Endothelial cell of umbilical vein (primary cell): ENCODE measurements around the gene ICAM3. TPM values are rescaled to one million over a fixed set of nuclear protein-coding genes. Genes with fewer than 3 reads are reported as not detected.

ENCODE experiments used
- BruUV-seq: library from RNA; stranded (reverse); fragments of 400-500 nt; replicated peaks from 2 replicates; lab custom pipeline; 2021; lab: Mats Ljungman, UMichigan
- CTCF ChIA-PET: fragments of 300-600, 350-600 bp; sonication (Branson Sonifier 250); formaldehyde crosslinking; loops from one replicate; lab custom pipeline; 2021; ENCODE audit warnings: antibody characterized with exemption, inconsistent platforms; lab: Charles Lee
- POLR2A ChIA-PET: fragments of 300-600, 350-600 bp; sonication (Branson Sonifier 250); formaldehyde crosslinking; loops from one replicate; lab custom pipeline; 2021; ENCODE audit warnings: antibody characterized with exemption, inconsistent platforms; lab: Charles Lee
- DNase-seq: peaks from one replicate; pipeline ENCODE4 v3.0.0-alpha.2; 2011; ENCODE audit warnings: low read depth, low spot score
- FAIRE-seq: peaks from 2 replicates; lab custom pipeline; 2011; peaks lifted over from hg19 to GRCh38; lab: Jason Lieb, UNC
- H2AFZ ChIP-seq: 2 replicates; pipeline ENCODE4 v1.6.0; 2012; ENCODE audit warnings: low read depth, low read length, control low read depth, inconsistent platforms
- H3K27ac ChIP-seq: 2 replicates; pipeline ENCODE4 v1.5.1; 2011; ENCODE audit warnings: low read depth, mild to moderate bottlenecking, control low read depth, low read length, moderate library complexity; ENCODE audit not compliant: insufficient read depth
- H3K27me3 ChIP-seq, 2 experiments: 2 replicates each; pipeline versions ENCODE4 v1.6.0 to v1.6.1; 2011; ENCODE audit warnings: low read length in 2 of 2, mixed read lengths in 1 of 2; ENCODE audit not compliant: control insufficient read depth in 2 of 2, insufficient read depth in 2 of 2
- H3K36me3 ChIP-seq, 2 experiments: 2 replicates in 1 of 2; 3 replicates in 1 of 2; pipeline ENCODE4 v1.5.1; 2011; ENCODE audit warnings: low read length in 2 of 2, mild to moderate bottlenecking in 1 of 2, moderate library complexity in 1 of 2; ENCODE audit not compliant: control insufficient read depth in 2 of 2, insufficient read depth in 2 of 2; ENCODE audit errors: extremely low read depth in 1 of 2
- H3K4me1 ChIP-seq: 3 replicates; pipeline ENCODE4 v1.5.1; 2011; ENCODE audit warnings: mild to moderate bottlenecking, low read length; ENCODE audit not compliant: control insufficient read depth, insufficient read depth; ENCODE audit errors: extremely low read depth
- H3K4me2 ChIP-seq: 2 replicates; pipeline ENCODE4 v1.6.1; 2011; ENCODE audit warnings: low read length, control low read depth, mixed read lengths; ENCODE audit not compliant: insufficient read depth
- H3K4me3 ChIP-seq, 3 experiments: fragments of 200-600 bp in 1 of 3; sonication (generic), shearing (Covaris generic) in 1 of 3; replicated peaks in 1 of 3; 2 replicates each; pipeline ENCODE4 v1.5.1; 2011 to 2016; ENCODE audit warnings: control low read depth in 3 of 3, low read length in 3 of 3, mild to moderate bottlenecking in 2 of 3, inconsistent platforms in 1 of 3, low read depth in 1 of 3, moderate library complexity in 1 of 3; ENCODE audit not compliant: insufficient read depth in 1 of 3
- H3K79me2 ChIP-seq: 2 replicates; pipeline ENCODE4 v1.6.0; 2012; ENCODE audit warnings: low read length, inconsistent platforms; ENCODE audit not compliant: control insufficient read depth, insufficient read depth
- H3K9ac ChIP-seq: replicated peaks from 2 replicates; pipeline ENCODE3; 2011; ENCODE audit warnings: low read length, control low read depth; ENCODE audit not compliant: insufficient read depth; ENCODE audit errors: extremely low read depth
- H3K9me1 ChIP-seq: replicated peaks from 3 replicates; pipeline ENCODE4 v1.6.0; 2011; ENCODE audit warnings: mild to moderate bottlenecking, low read length; ENCODE audit not compliant: control insufficient read depth, insufficient read depth; ENCODE audit errors: extremely low read depth
- H3K9me3 ChIP-seq: replicated peaks from 2 replicates; pipeline ENCODE4 v1.5.1; 2012; ENCODE audit warnings: low read length, inconsistent platforms; ENCODE audit not compliant: control insufficient read depth, insufficient read depth
- H4K20me1 ChIP-seq: replicated peaks from 2 replicates; pipeline ENCODE3; 2011; ENCODE audit warnings: mild to moderate bottlenecking, low read length; ENCODE audit not compliant: control insufficient read depth, insufficient read depth; ENCODE audit errors: extremely low read depth
- CTCF ChIP-seq, 2 donors: IDR thresholded peaks; 1 replicate in 1 of 2; 2 replicates in 1 of 2; pipeline ENCODE4 v1.5.1; 2011; ENCODE audit warnings: low read length in 2 of 2, mild to moderate bottlenecking in 2 of 2, moderate library complexity in 2 of 2, control low read depth in 1 of 2, inconsistent platforms in 1 of 2, low read depth in 1 of 2; ENCODE audit not compliant: insufficient read depth in 1 of 2; ENCODE audit errors: extremely low read depth in 1 of 2
- EZH2 ChIP-seq: IDR thresholded peaks from 2 replicates; pipeline ENCODE4 v1.6.1; 2012; ENCODE audit warnings: borderline replicate concordance, low read depth, mild to moderate bottlenecking, moderate library complexity, low read length, inconsistent platforms; ENCODE audit not compliant: severe bottlenecking
- FOS ChIP-seq: IDR thresholded peaks from 2 replicates; pipeline ENCODE4 v1.6.1; 2011; ENCODE audit warnings: mild to moderate bottlenecking, low read length, moderate library complexity, borderline replicate concordance; ENCODE audit not compliant: insufficient read depth
- MAX ChIP-seq: IDR thresholded peaks from 2 replicates; pipeline ENCODE4 v1.6.1; 2011; ENCODE audit not compliant: insufficient read depth, insufficient read length
- POLR2A ChIP-seq: IDR thresholded peaks from 2 replicates; pipeline ENCODE4 v1.6.1; 2012; ENCODE audit warnings: low read depth, mild to moderate bottlenecking, control low read depth, low read length
- dilution Hi-C: fragments of 300-500 bp; cut with MboI; formaldehyde crosslinking; loops from one replicate; pipeline ENCODE4 v1.15.0; 2019; ENCODE audit warnings: low sequenced_read_pairs; ENCODE audit not compliant: extremely low pct_ligation_motif_present
- intact Hi-C: fragments of 100-400 bp; cut with micrococcal nuclease; formaldehyde crosslinking; loops from one replicate; pipeline ENCODE4 v1.10.0; 2022
- polyA plus RNA-seq, 4 experiments: library from polyadenylated mRNA; depleted of rRNA in 3 of 4; stranded (reverse) in 3 of 4; unstranded in 1 of 4; fragments of >200 nt; gene quantifications; 2 replicates each; pipeline versions ENCODE4 v1.2.1 to v1.2.3, GENCODE V29; 2011 to 2012; ENCODE audit warnings: missing spikeins in 1 of 4
- total RNA-seq: library from RNA; stranded (reverse); gene quantifications from 2 replicates; pipeline ENCODE4 v1.2.3, GENCODE V29; 2021

ICAM3 gene
- total and polyA plus RNA-seq, 2 donors (not counting 3 experiments of a cell fraction or from before 2014, with no cell fraction given): 6.7 to 11.6 TPM

GRCh38 chr19:10290876-10291553 lies 48.4 kb downstream of the ICAM3 start:
- no peaks in the 10 kb centered on the region for H3K9me3 ChIP-seq
- no TSS peak for BruUV-seq
- dilution Hi-C loops (no loop called here), intact Hi-C loops (loop anchor here (2.0 kb wide), 1 partner anchor 44 kb away; no protein-coding TSS in a partner anchor)
- H3K9me1 ChIP-seq: no peaks in the 10 kb centered on the region
- peaks cover 29% of the 10 kb centered on the region for H3K4me1 ChIP-seq
- H3K4me2 ChIP-seq: peak overlapping the region; percentile 43
- no peak overlapping the region for H3K27ac ChIP-seq
- no peaks in the 10 kb centered on the region for H4K20me1 ChIP-seq
- H3K4me3 ChIP-seq: peak overlapping the region in 2 of 3 experiments; percentile 10 to 20
- H3K9ac ChIP-seq: no peak overlapping the region
- ChIA-PET CTCF (interaction anchor here (0.6 to 3.2 kb wide), 10 partner anchors 14 to 108 kb away, joined by 3 to 18 read pairs (median 4); partner anchors contain the start of genes ICAM1 and RAVER1), POLR2A (interaction anchor here (2.2 kb wide), 1 partner anchor 20 kb away, joined by 15 read pairs; the partner anchor contains the start of gene ICAM1)
- TF ChIP-seq EZH2 (peak; percentile 14), POLR2A (no peak)
- no peaks in the 10 kb centered on the region for H3K79me2 ChIP-seq
- FAIRE-seq (peak; percentile 68), DNase-seq (no peak)
- no peaks in the 10 kb centered on the region for H3K36me3 ChIP-seq
- peak overlapping the region; percentile 6 for H2AFZ ChIP-seq
- peaks cover 53 to 68% of the 10 kb centered on the region in 2 experiments for H3K27me3 ChIP-seq

- Histone ChIP-seq H3K9me3 (no peaks in the 10 kb centered on the region), H3K79me2 (no peaks in the 10 kb centered on the region), H3K4me1 (peaks cover 29% of the 10 kb centered on the region), H3K27ac (no peak overlapping the region), H3K4me2 (peak overlapping the region; percentile 43), H3K4me3 (no peak overlapping the region), H4K20me1 (no peaks in the 10 kb centered on the region), H3K9ac (no peak overlapping the region), H3K9me1 (no peaks in the 10 kb centered on the region), H3K27me3 (peaks cover 47 to 62% of the 10 kb centered on the region in 2 experiments), H2AFZ (no peak overlapping the region), H3K36me3 (no peaks in the 10 kb centered on the region)
- intact Hi-C loops: loop anchor here (2.0 kb wide), 1 partner anchor 44 kb away; no protein-coding TSS in a partner anchor
- BruUV-seq: no TSS peak
- ChIA-PET POLR2A (interaction anchor here (0.7 to 2.2 kb wide), 2 partner anchors 12 to 19 kb away, joined by 6 to 15 read pairs; partner anchors contain the start of gene ICAM1), CTCF (interaction anchor here (0.7 to 2.4 kb wide), 6 partner anchors 11 to 126 kb away, joined by 3 to 29 read pairs (median 8); partner anchors contain the start of gene ICAM1)
- DNase-seq (no peak), FAIRE-seq (no peak)
- no peak for TF ChIP-seq MAX
- TF ChIP-seq CTCF (IDR thresholded peaks at IDR 0.05; ENCODE audit: extremely low read depth in 1 of 2, insufficient read depth in 1 of 2, low read depth in 1 of 2, low read length in 2 of 2): no peak
- TF ChIP-seq FOS: no peak
- dilution Hi-C loops: no loop called here
These were observed 49.0 kb downstream of the ICAM3 start for GRCh38 chr19:10290357-10290875.
